HTR-8/SVneo (cell line): Measurements from ENCODE around the gene GSG1L.

Experiments used
- DNase-seq: peaks from one replicate; pipeline ENCODE4 v3.0.0; 2011; ENCODE audit warnings: low spot score, mixed read lengths; ENCODE audit not compliant: insufficient read length
- FAIRE-seq: peaks from 2 replicates; lab custom pipeline; 2011; peaks lifted over from hg19 to GRCh38; lab: Jason Lieb, UNC

GSG1L gene

DNA sequence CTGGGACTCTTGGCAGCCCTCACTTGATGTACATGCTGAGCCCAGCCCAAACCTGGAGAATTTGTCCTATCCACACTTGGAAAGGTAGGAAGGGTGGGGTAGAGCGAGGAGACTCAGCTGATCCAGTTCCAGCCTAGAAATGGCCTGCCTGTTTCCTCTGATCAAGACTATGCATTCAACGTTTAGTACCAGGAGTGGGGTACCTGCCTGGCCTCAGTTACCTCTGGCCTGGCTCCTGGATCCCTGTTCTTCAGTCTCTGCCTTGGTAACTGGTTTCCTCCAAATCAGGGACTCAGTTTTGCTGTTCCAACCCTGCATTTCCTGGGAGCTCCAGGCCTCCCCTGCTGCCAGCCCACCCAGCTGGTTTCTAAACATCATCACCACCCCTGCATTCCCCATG lies 233.5 kb downstream of the GSG1L start:
- no peak for FAIRE-seq
- DNase-seq, result no peak

- FAIRE-seq (no peak), DNase-seq (no peak)
These were observed 234.8 kb downstream of the GSG1L start for GRCh38 chr16:27828671-27829070.

GRCh38 chr16:27827765-27828164 lies 235.7 kb downstream of the GSG1L start:
- FAIRE-seq, result no peak
- no peak for DNase-seq

DNA sequence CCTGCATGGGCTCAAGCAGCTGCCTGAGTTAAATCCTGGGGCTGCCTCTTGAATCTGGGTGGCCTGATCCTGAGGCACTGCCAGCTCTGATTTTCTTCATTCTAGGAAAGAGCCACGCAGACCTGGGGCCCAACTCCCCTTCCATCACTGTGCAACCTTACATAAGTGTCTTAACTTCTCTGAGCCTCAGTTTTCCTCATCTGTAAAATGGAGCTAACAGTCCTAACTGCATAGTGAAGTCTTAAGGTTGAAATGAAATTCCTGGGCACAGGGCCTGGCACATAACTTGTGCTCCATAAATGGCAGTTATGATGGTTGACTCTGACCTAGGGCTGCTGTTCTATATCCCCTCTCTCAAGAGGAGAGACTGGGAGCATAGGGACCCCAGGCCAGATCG lies 236.6 kb downstream of the GSG1L start:
- DNase-seq, result no peak
- FAIRE-seq, result no peak

DNA sequence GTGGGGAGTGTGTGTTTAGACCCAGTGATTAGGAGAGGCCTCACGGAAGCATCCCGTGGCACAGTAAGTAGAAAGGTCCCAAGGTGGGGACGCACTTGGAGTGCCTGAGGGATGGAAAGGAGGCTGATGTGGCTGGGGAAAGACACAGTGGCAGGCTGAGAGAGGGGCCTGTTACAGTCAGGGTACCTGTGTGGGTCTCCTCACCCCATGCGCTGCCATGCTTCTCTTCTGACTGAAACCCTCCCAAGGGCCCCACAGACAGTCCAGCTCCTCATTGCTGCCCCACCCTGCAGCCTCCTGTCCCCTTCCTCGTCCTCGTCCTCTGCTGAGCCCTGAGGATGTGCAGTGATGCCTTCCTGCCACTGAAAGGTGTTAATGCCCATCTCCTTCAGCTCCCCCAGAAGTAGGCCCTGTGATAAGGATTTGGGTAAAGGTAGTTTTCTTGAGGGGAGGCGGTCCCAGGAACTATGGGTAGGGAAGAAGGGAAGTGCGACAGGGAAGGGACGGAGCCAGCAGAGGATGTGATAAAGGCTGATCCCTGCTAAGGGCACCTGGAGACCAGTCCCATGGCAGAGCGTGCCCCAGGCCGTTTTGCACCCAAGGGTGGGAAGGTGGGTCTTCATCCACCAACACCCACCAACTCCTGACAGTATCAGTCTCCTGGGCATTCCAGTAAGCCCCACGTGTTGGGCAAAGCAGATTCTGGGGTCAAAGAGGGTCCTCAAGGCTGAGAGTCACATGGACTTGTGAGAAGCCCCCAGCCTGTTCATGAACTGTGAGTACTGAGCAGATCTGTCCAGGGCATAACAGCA lies 237.2 kb downstream of the GSG1L start:
- FAIRE-seq (no peak), DNase-seq (no peak)

- no peak for FAIRE-seq
- DNase-seq, result no peak
These were observed 238.7 kb downstream of the GSG1L start for GRCh38 chr16:27824786-27825185.

DNA sequence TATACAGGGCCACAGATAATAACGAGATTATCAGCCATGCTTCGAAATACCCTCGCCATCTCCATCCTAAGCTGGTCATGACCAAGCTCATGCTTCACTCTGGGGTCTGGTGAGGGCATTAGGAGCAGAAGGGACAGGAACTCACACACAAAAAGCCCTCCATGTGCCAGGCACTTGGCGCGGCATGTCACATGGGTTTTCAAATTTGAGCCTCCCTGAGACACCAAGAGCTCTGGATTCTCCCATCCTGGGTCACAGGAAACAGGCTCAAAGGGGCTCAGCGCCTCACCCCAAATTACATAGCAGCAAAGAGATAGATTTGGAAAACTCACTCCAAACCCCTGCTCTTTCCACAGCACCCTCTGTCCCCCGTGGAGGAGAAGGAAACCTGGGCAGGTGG lies 239.5 kb downstream of the GSG1L start:
- DNase-seq (no peak), FAIRE-seq (no peak)

DNA sequence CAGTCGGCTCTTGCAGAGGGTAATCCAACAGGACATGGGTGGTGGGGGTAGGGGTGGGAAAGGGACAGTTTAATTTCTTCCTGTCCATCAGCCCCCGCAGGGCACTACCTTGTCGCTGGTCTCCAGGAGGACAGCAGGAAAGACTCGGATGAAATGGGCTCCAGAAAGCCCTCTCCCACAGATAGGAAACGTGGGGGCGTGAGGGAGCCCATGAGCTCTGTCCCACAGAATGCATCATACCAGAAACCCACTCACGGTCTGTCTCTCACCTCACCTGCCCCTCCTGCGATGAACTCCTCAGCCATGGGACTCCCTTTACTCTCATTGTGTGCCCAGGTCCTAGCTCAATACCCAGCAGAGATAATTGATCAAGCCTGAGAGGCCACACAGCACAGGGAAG lies 240.1 kb downstream of the GSG1L start:
- FAIRE-seq, result no peak

DNA sequence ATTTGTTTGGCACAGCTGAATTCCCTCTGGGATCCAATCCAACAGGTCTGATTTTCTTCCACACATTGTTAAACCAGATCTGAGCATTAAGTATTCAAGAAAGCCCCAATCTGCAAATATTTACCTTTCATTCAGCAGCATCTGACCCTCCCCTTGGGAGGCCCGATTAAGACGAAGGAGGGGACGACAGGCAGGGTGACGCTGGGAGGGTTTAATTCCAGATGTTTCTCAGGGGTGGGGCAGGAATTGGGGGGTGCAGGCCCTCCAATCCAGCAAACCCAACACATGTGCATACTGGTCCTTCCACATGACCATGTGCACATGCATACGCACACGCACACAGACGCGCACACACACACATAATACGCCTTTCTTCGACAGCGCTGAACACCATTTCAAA lies 240.5 kb downstream of the GSG1L start:
- no peak for FAIRE-seq
- DNase-seq, result no peak

More for the DNA sequence above, 240.1 kb downstream of the GSG1L start:
- DNase-seq, result no peak

DNA sequence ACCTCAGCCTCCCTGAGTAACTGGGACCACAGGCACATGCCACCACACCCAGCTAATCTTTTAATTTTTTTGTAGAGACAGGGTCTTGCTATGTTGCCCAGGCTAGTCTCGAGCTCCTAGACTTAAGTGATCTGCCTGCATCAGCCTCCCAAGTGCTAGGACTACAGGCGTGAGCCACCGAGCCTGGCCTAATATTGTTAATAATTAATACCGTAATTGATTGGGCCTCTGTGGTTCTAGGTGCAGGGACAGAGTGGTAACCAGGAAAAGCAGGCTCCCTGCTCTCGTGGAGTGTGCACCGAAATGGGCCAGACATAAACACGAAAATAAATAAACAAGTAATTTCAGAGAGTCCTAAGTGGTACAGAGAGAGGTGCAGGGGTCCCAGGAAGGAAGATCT lies 241.0 kb downstream of the GSG1L start:
- no peak for FAIRE-seq
- DNase-seq, result no peak

DNA sequence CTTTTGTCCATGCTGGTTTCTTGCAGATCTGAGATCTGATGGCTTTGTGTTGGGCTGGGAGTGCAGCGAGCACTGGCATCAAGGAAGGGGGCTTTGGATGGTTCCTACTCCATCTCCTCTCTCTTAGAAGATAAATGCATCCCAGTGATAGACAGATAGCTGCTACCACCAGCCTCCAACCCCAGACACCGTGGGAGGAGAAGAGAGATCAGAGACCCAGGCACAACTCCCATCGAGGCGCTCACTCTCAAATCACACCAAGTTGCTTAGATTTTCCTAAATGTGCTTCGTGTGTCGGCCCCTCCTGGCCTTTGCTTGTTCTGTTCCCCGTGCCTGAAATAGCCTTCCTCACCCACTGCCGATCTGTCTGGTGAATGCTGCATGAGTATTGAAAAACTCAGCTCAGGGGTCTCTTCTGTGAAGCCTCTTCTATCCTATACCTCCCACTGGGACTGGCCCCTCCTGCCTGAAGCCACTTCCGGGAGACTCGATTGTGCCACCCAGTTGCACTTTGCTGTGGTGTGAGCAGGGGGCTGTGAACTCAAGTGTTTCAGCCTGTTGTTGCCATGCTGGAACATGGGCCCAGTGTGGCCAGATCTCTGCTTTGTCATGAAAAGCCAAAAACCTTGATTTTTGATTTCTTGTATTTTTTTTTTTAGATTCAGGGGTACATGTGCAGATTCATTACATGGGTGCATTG lies 242.7 kb downstream of the GSG1L start:
- DNase-seq (no peak), FAIRE-seq (no peak)

- DNase-seq, result no peak
- no peak for FAIRE-seq
These were observed 243.5 kb downstream of the GSG1L start for GRCh38 chr16:27819881-27820610.

GRCh38 chr16:27819356-27819755 lies 244.2 kb downstream of the GSG1L start:
- DNase-seq (no peak), FAIRE-seq (no peak)

DNA sequence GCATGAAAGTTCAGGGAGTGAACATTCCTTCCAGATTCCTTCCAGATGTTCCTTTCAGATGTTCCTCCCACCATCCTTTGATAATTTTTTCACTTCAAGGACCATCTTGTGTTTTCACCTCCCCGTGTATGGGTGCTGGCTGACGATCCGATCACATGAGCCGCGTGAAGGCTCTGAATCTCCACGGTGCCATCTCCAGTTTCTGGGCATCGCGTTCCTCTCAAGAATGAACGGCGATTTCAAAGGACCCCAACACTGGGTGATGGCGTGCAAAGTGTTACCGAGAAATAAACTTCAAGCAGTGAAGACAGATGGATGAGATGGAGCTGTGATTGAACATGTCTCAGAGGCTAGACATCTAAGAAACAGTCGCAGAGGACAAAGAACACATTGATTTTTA lies 245.3 kb downstream of the GSG1L start:
- no peak for FAIRE-seq

GRCh38 chr16:27817038-27817437 lies 246.5 kb downstream of the GSG1L start:
- FAIRE-seq, result no peak
- no peak for DNase-seq

More for the DNA sequence above, 245.3 kb downstream of the GSG1L start:
- DNase-seq, result no peak

GRCh38 chr16:27816561-27816960 lies 247.0 kb downstream of the GSG1L start:
- no peak for DNase-seq
- no peak for FAIRE-seq

DNA sequence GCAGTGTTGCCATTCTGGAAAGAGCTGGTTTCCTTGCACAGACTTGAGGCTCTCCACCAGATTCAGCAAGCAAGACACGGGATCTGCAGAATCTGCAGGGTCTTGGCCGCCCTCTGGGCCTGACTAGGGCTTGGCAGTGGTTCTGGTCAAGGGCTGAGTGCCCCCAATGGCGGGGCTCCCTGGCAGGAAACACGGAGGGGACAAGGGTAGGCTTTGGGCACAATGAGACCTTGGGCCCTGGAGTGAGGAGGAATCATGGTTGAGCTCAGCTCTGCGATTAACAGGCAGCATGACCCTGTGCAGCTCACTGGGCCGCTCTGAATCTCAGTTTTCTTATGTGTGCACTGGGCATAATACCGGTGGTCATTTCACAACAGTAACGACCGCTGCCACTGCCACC lies 249.9 kb downstream of the GSG1L start:
- DNase-seq, result no peak
- FAIRE-seq, result no peak

DNA sequence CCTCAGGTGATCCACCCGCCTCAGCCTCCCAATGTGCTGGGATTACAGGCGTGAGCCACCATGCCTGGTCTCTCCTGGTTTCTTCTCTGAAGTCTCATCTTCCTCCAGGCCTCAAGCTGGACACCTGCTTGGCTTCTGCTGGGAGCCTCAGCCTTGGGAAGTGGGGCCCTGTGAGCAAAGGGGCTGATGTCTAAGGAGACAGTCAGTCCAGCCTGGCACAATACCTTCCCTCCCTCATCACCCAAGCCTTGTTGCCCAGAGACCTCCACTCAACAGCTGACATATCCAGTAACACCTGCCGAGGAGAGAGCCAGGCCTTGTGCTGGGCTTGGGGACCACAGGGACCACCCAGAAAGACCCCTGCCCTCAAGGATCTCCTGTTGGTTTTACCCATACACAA lies 251.6 kb downstream of the GSG1L start:
- FAIRE-seq (no peak), DNase-seq (no peak)

- FAIRE-seq (no peak), DNase-seq (no peak)
These were observed 256.5 kb downstream of the GSG1L start for GRCh38 chr16:27806986-27807385.

GRCh38 chr16:27806388-27806787 lies 257.1 kb downstream of the GSG1L start:
- FAIRE-seq (no peak), DNase-seq (no peak)

DNA sequence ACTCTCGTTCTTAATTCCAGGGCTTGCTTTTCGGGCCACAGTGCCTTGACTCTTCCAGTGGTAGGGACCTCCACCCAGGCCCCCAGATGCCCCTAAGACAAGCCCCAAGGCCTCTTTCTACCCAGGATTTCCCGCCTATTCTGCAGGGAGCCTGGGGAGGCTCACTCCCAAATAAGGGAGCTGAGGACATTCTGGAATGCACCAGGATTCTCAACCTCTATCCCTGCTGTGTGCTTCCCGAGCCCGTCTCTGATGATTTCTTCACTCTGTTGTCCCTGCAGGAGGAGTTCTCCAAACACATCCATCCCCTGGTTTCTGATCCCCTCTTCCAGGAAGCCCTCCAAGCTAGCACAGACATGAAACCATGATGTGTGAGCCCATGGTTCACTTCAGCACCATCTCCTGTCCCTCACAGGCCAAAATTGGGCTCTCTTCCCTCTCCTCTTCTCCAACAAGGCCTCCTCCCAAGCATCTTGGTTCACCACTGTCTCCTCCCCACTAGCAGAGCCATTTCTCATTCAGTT lies 257.6 kb downstream of the GSG1L start:
- no peak for FAIRE-seq
- DNase-seq, result no peak
